Hepatocyte (in vitro differentiated cells): ENCODE measurements around the gene ACSM2B.
"Not testable (repeated sequence)": the region's sequence is repeated elsewhere in the genome, so short reads cannot be mapped to it uniquely, and the experiment has no call there.

ENCODE experiments used
- CTCF ChIP-seq: fragments of 200-600 bp; sonication (generic); IDR thresholded peaks from 2 replicates; pipeline ENCODE4 v1.5.1; 2016; ENCODE audit warnings: antibody characterized with exemption, mild to moderate bottlenecking; ENCODE audit not compliant: poor library complexity
- EZH2phosphoT487 ChIP-seq: fragments of 200-600 bp; sonication (generic); IDR thresholded peaks from one replicate; pipeline ENCODE4 v1.6.1; 2018; ENCODE audit warnings: antibody characterized with exemption, mild to moderate bottlenecking, low read depth, moderate library complexity; ENCODE audit not compliant: unreplicated experiment, severe bottlenecking

GRCh38 chr16:20532284-20532792, 43.8 kb downstream of the ACSM2B start:
- TF ChIP-seq CTCF, EZH2phosphoT487: not testable (repeated sequence)
